Fibroblast of peridontal ligament (primary cell): Measurements from ENCODE around the gene PPP3CA.

Experiments used
- DNase-seq: peaks from one replicate; pipeline ENCODE4 v3.0.0-alpha.2; 2010; ENCODE audit errors: extremely low read depth

PPP3CA gene

DNA sequence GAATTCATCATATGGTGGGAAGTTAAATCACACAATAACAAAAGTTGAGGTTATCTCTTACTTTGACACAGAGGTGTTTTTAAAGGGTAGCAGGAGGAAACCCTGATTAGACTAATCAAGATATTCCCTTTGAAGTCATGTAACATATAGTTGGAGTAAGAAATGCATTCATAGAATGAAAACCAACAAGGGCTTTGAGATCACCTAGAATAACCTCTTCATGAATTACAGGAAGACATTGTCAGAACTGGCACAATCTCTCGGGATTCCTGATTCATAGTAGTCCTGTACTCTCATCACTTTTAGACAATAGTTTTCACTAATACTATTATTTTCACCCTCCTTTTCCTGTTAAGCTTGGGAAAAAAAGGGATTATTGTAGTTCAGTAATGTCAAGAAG is 170.2 kb downstream of the PPP3CA start:
- no peak for DNase-seq

DNA sequence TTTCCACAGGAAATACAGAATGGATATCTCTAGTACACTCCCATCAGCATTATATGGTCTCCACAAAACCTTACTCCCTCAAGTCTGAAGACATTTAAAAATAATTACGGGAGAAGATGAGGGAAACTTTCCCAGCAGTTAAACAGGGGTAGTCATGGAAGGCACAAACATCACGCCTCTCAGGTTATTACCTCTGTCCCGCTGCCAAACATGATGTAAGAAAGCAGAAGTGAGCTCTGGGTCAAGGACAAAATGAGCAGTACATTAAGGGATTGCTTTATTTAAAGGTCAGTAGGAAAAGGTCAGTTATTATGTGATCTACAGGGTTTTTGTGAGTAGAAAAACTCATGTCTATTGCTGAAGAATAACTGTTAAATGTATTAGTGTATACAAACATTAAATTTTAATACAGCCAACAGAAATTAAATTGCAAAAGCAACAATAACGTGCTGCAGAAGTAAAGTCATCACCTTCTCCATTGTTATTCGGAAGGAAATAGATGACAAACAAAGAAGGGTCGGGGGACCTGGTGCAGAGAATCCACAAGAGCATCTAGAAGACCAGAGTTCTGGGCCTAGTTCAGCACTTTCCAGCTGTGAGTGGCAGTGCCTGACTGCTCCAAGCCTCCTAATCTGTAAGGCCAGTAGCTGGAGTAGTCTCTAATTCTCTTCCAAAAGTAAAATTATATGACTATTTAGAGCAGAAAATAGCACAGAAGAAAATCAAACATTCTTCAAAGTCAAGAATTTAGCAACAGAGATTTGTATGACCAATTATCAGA is 171.2 kb downstream of the PPP3CA start:
- no peak for DNase-seq

DNA sequence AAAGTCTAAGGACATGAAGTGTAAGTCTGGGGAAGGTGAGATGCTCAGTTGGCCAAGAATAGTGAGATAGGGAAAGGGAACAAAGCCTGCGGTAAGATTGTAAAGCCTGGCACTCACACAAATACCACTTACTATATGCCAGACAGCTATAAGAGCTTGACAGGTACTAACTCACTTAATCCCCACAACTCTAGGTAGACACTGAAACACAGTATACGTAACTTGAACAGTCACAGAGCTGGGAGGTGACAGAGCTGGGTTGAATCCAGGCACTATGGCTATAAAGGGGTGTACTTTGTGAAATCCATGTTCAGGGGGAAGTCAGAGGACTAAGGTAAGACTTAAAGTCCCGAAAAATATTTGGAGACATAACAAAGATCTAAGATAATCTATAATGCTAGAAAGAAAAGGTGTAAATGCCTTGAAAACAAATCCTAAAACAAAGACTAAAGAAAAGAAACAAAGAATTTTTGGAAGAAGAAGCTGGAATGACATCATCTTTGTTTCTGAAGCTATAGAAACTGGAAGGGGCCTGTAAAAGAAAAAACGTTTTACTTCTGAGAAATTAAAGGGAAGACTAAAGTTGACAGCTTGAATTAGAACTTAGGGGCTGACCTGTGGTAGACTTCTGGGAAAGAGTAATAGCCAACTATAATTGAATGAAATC is 172.5 kb downstream of the PPP3CA start:
- no peak for DNase-seq

DNA sequence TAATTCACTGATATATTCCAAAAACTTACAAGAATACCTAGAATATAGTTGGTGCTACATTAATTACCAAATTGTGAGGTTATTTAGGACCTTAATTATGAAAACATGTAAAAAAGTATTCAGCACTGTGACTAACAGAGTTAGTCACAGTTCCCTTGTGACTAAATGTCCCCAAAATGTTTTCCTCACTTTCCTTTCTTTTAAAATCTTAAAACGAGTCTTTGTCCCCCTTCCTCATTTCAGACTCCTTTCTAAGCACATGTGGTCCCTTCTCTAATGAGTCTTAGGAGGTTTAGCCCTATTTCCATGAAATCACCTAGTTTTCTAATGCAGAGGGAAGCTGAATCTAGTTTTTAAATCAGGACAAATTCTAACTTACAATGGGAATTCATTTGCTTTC is 175.0 kb downstream of the PPP3CA start:
- DNase-seq, result no peak

DNA sequence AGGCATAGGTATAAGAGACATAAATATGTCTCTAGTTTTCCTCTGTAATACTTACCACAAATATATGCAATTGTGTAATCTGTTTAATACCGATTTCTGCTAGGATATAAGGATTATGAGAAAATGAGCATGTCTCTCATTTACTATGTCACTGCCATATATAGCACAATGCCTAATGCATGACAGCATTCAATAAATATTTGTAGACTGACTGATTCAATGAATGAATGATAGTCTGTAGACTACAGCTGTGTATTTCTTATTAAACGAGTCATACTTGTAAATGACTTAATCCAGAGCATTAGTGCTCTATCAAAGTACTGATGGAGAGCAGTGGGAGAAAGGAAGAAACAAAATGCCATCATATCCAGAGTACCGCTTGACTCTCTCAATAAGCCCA is 175.6 kb downstream of the PPP3CA start:
- DNase-seq, result no peak

DNA sequence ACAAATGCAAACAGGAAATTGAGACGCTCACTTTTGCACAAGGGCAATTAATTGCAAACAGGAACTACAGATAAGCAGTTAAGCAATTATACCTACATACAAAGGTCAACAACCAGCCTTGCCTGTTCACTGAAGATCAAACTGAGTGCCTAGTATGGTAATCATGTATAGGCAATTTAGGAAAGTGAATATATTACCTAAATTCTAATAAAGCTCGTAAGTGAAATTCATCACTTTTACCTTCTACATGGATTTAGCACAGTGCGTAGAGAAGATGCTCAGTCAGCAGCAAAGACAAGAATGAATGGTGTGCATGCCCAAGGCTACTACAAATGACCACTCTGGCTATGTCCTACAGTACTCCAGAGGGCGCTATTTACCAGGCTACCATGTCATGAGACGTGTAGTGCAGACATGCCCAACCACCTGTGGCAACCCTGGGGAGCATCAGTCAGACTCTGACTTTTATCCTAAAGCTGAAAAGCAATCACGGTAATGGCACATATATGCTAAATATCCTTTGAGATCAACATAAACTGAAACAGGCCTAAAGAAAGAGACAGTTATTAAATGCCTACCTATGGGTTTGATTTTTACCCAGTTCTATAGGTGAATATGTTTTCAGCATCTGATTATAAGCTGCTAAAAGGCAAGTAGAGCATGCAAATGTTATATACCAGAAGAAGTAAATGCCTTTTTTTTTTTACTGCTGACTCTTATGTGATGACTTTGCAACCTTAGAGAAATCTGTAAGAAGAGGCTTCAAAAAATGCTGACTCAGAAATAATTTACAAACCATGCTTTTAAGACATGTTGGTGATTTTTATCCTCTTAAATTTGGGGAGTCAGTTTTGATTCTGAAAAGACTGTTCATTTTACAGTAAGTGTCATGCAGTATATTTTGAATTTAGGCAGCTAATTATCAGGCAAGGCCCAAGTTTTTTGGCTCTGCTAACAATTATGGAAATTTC is 178.0 kb downstream of the PPP3CA start:
- DNase-seq, result peak; percentile 60

DNA sequence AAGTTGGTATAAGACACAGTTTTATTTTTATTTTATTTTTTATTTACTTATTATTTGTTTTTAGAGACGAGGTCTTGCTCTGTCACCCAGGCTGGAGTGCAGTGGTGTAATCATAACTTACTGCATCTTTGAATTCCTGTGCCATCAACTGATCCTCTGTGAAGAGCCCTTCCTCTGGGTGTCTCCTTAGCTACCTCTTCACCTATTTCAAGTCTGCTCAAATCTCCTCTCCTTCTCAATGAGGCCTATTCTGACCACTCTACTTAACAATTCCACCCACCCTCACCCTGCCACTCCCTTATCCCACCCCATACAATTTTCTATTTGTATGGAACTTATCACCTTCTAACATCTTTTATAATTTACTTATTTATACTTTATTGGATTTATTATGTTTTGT is 183.4 kb downstream of the PPP3CA start:
- DNase-seq, result peak; percentile 26

DNA sequence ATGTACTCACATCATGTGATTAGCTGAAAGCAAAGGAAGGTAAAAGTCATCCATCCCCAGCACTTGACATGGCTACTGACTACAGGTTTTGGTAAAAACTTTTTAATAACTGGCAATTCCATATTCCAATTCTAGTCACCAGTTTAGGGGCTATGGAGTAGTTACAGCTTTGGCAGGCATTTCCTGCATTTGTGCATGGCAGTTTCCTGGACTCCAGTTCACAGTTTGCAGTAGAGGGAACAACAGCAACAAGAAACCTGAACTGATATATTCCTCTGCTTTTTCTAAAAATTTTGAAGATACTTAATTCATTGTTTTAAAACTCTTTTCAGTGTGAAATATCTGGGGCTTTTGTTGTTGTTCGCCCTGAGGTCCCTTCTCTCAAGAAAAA is 184.3 kb downstream of the PPP3CA start:
- DNase-seq, result no peak

DNA sequence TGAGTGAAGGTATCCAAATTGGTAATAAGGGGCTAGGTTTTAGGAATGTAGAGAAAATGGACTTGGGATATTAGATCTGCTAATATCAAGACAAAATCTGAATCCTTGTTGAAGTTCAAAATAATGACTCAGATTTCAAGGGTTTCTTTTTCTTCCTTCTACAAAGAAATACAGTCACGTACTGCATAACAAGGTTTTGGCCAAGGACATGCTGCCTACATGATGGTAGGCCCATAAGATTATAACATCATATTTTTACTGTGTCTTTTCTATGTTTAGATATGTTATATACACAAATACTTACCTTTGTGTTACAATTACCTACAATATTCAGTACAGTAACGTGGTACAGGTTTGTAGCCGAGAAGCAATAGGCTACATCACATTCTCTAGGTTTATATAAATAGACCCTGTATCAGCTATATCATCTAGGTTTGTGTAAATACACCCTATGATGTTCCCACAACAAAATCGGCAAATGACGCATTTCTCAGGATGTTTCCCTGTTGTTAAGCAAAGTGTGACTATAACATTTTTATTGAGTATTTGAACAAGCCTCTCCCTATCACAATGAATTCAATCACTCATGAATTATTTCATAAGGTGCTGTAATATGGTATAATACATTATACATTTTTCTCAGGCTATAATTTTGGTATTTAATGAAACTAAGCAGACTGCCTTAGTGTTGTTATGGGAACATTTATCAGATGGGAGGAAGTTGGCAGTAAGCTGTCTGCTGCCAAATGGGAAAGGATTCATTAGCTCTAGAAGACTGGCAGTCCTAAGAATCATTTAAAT is 186.3 kb downstream of the PPP3CA start:
- DNase-seq, result no peak

DNA sequence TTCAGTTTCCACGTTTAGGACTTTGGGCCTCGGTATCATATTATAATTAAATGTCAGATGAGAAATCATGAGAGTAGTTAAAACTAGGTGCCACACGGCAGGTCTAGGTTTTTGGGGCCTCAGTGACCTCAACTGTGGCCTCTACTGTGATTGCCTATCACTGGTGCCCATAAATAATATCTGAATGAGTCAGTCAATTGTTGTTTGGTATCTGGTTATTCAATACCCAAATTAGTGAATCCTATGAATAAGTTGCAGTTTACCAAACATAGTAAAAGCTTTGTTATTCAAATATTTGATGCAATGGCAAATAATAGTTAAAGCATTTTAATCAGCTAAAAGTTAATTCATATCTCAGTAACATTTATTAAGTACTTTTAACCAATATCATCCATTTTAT is 188.8 kb downstream of the PPP3CA start:
- DNase-seq, result no peak

DNA sequence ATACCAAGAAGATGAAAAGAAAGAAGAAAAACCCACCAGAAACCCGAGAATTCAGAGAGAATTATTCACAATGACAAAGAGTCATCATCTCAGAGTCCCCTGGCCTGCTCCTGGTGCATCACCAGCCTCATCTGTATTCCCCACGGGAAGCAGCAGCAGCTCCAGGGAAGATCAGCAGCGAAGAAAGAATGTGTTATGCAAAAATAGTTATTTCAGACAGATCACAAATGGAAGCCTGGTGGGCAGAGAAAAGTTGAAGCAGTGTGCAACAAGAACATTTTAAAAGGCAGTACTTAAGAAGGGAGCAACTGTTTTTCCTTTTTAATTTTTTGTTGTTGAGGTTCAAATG is 189.2 kb downstream of the PPP3CA start:
- peak; percentile 35 for DNase-seq

DNA sequence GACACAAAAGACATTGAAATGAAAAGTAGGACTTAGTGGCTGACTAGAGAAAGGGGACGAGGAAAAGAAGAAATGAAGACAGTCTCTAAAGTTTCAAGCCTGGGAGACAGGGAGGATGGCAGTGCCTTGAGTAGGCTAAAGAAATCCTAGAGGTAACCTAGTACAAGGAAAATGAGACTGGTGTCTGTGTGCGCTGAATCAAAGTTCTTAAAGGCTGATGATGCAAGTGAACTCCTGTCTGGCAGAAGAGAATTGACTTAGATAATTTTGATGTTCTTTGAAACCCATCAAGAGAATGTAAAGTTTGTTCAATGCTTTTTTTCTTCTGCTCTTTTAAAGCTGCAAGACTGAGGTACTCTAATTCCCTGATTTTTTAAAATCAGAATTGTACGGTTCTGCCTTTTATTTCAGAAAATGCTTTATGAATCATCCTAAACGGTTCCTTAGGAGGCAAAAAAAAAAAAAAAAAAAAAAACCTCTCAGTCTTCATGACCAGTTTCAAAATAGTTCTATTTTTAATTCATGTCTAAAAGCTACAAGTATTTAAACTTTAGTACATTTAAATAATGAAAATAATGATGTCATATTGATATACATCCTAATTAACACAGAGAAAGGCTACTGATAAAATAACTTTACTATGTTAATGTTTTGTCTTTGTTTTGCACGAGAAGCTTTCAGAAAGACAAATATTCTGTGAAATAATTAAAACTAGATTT is 189.8 kb downstream of the PPP3CA start:
- peak; percentile 51 for DNase-seq

DNA sequence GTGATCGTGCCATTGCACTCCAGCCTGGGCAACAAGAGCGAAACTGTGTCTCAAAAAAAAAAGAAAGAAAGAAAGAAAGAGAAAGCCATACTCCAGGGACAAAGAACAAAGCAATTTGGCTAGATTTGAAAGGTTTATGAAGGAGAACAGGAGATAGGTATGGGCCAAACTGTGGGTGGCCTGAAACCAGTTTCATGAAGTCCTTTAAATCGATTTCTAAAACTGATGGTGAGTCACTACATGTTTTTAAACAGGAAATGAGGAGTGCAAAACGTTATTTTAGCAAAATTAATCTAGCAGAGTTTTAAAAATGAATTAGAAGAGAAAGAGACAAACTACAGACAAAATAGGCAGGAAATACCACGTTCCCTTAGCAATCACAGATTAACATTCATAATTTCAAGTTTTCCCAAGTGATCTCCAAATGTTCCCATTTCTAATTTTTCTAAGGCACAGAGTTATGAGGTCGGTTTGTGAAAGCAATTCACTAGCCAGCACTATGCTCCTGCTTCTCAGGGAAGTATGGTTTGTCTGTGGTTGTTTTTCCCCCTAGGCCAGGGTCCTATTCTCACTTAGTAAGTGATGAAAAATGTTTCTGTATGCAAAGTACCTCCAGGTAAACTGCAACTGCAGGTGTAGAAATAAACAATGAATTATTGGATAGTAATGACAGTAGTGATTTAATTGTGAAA is 190.6 kb downstream of the PPP3CA start:
- peak; percentile 28 for DNase-seq

DNA sequence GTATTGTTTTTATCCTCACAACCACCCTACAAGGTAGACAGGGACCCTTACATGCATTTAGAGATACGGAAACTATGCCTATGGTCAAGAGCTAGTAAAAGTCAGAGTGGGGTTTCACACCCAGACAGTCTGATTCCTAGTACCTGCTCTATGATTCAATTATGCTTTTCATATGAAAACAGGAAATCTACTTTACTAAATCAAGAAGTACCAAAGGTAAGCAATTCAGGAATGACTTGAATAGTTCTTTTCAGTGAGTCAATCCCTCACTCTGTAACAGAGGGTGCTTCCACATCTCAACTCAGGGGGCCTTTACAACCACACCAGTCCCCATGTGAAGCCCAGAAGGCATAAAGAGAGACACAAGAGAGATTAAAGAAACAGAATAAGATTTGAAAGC is 191.4 kb downstream of the PPP3CA start:
- no peak for DNase-seq

DNA sequence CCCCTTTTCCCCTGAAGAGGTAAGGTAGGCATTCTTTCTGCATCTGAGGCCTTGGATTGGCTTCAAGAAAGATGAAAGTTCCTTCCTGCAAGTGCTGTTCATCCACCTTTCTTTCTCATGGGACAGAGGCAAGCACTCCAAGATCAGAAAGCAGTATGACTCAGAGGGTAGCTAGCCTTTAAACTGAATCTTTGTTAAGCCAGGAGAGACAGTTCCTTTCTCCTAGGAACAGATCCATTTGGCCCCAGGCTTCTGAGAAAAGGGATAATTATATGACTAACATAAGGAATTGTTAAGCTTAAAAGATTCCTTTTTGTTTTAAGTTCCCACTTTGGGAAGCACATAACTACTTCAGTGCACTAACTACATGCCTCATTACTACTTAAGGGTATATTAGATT is 192.0 kb downstream of the PPP3CA start:
- peak; percentile 75 for DNase-seq

DNA sequence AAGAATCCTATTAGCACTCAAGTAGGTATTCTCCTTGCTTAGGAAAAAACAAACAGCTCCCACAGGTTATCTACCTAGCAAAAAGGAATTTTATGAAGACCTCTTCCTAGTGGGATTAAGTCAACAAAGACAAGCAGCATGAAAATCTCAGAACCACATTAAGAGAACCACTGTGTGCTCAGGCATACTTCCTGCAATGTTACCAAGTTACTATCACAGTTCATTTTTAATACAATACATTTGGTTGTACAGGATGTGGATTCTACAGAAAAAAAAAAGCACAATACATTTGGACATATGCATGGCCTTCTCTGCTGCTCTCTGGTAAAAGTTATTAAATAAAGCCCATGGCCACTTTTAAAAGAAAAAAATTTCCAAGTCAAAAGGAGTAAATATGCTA is 193.7 kb downstream of the PPP3CA start:
- no peak for DNase-seq

DNA sequence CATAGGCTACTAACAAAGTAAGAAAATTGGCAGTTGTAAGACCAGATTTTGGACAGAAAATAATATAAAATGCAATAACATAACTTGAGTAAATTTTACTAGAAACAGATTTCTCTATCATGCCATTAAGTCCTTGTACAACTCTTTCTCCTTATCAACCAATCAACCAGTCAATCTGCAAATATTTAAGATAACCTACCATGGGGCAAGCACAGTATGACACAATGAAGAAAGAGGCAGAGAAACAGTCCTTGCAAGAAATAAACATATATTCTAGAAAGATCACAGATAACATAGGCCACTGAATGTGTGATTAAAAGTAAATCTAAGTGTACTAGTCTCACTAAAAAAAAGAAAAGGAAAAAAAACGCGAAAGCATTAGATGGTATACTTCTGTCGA is 194.8 kb downstream of the PPP3CA start:
- DNase-seq, result no peak

DNA sequence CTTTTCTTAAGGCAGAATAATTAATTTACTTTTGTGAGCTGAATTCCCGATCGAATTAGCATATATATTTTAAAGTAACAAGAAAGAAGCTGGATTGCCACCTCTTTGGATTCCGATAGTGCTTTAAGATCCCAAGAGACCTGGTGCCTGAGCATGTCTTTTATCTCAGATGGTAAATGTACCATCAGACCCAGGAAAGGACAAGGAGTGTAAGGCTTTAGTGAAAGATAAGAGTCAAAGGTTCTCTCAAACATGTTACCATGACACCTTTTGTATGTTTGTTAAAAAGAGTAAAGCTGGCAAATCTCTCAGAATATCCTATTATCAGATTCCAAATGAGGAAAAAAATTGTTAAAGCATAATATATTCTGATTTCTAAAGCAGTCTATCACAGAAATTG is 198.8 kb downstream of the PPP3CA start:
- no peak for DNase-seq

DNA sequence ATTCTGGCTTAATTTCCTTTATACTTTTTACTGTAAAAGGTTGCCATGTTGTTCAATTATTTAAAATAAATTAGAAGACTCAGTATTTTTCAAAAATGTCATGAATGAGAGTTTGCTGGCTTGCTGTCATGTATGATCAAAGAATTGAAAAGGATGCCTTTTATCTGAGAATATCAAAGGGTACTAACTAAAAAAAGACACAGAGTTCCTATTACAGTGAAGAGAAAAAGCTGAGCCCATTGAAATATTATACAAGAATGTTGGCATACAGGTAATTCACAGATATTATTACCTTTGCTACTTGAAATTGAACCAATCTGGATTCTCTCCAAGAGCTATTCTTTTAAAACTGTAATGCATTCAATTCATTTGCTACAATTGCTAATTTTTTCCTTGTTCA is 200.0 kb downstream of the PPP3CA start:
- DNase-seq, result no peak

DNA sequence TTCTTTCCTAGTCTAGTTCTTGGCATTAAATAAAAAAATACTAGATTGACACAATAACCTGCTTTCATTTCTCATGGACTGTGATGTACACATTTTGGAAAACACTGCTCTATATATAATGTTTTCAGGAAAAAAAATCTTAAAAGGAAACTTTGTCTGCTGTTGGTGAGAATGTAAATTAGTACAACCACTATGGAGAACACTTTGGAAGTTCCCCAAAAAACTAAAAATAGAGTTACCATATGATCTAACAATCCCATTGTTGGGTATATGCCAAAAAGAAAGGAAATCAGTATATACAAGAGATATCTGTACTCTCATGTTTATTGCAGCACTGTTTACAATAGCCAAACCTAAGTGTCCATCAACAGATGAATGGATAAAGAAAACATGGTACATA is 202.3 kb downstream of the PPP3CA start:
- no peak for DNase-seq
